H1 (cell line): ENCODE measurements around the gene CACNA1A. TPM values are rescaled to one million over a fixed set of nuclear protein-coding genes. Genes with fewer than 3 reads are reported as not detected.

Experiments
- CTCF ChIA-PET: fragments of 300-600 bp; sonication (Branson Sonifier 250); formaldehyde crosslinking; loops from one replicate; lab custom pipeline; 2021; ENCODE audit not compliant: partially characterized antibody; lab: Charles Lee
- POLR2A ChIA-PET: fragments of 300-600 bp; sonication (Branson Sonifier 250); formaldehyde crosslinking; loops from one replicate; lab custom pipeline; 2021; ENCODE audit warnings: inconsistent platforms; ENCODE audit not compliant: partially characterized antibody; lab: Charles Lee
- DNase-seq, 2 experiments: peaks; one replicate each; pipeline versions ENCODE4 v3.0.0 to v3.0.0-alpha.2; 2010 to 2022; ENCODE audit warnings: low spot score in 2 of 2, low read depth in 1 of 2, mixed read lengths in 1 of 2
- FAIRE-seq: peaks from 2 replicates; lab custom pipeline; 2011; peaks lifted over from hg19 to GRCh38; lab: Jason Lieb, UNC
- H2AFZ ChIP-seq: 2 replicates; pipeline ENCODE4 v1.8.1; 2012; ENCODE audit warnings: low read length, inconsistent platforms
- H2AK5ac ChIP-seq: 2 replicates; pipeline ENCODE4 v1.6.1; 2013; ENCODE audit warnings: low read depth, low read length
- H2BK120ac ChIP-seq: replicated peaks from 2 replicates; pipeline ENCODE3; 2013; ENCODE audit warnings: low read depth, low read length, inconsistent platforms
- H2BK12ac ChIP-seq: 2 replicates; pipeline ENCODE4 v1.6.1; 2013; ENCODE audit warnings: low read depth, low read length
- H2BK15ac ChIP-seq: 2 replicates; pipeline ENCODE4 v1.6.1; 2013; ENCODE audit warnings: low read length
- H2BK20ac ChIP-seq: 2 replicates; pipeline ENCODE4 v1.6.1; 2013; ENCODE audit warnings: low read length
- H2BK5ac ChIP-seq: 2 replicates; pipeline ENCODE4 v1.6.1; 2013; ENCODE audit warnings: low read depth, low read length
- H3K14ac ChIP-seq: 2 replicates; pipeline ENCODE4 v1.6.1; 2013; ENCODE audit warnings: inconsistent platforms; ENCODE audit not compliant: insufficient read length
- H3K18ac ChIP-seq: 2 replicates; pipeline ENCODE4 v1.6.1; 2013; ENCODE audit warnings: low read length; ENCODE audit errors: extremely low read depth
- H3K23ac ChIP-seq: 2 replicates; pipeline ENCODE4 v1.6.1; 2013; ENCODE audit warnings: inconsistent platforms; ENCODE audit not compliant: insufficient read length
- H3K23me2 ChIP-seq: 2 replicates; pipeline ENCODE4 v1.6.1; 2013; ENCODE audit warnings: low read depth, low read length
- H3K27ac ChIP-seq: 2 replicates; pipeline ENCODE4 v1.6.1; 2011; ENCODE audit warnings: low read depth, low read length, inconsistent platforms
- H3K27me3 ChIP-seq, 4 experiments: replicated peaks in 1 of 4; 1 replicate in 1 of 4; 2 replicates in 3 of 4; pipeline versions ENCODE4 v1.6.1 to v1.8.1; 2011 to 2013; ENCODE audit warnings: low read length in 3 of 4, mild to moderate bottlenecking in 3 of 4, inconsistent platforms in 2 of 4, mixed read lengths in 2 of 4, moderate library complexity in 1 of 4; ENCODE audit not compliant: control insufficient read depth in 3 of 4, insufficient read depth in 3 of 4; ENCODE audit errors: extremely low read depth in 1 of 4
- H3K36me3 ChIP-seq, 4 experiments: 2 replicates each; pipeline versions ENCODE4 v1.6.1 to v1.8.1; 2011 to 2013; ENCODE audit warnings: mild to moderate bottlenecking in 4 of 4, low read length in 3 of 4, moderate library complexity in 2 of 4, control low read depth in 1 of 4, inconsistent platforms in 1 of 4; ENCODE audit not compliant: insufficient read depth in 4 of 4, control insufficient read depth in 2 of 4
- H3K4ac ChIP-seq: replicated peaks from 2 replicates; pipeline ENCODE3; 2013; ENCODE audit warnings: low read length, low read depth, mixed read lengths, inconsistent platforms; ENCODE audit not compliant: insufficient read length
- H3K4me1 ChIP-seq, 4 experiments: replicated peaks in 1 of 4; 1 replicate in 1 of 4; 2 replicates in 3 of 4; pipeline versions ENCODE4 v1.6.1 to v1.8.1; 2011 to 2013; ENCODE audit warnings: low read length in 3 of 4, inconsistent platforms in 2 of 4, mixed read lengths in 1 of 4; ENCODE audit not compliant: insufficient read depth in 4 of 4, control insufficient read depth in 3 of 4
- H3K4me2 ChIP-seq, 2 experiments: 2 replicates each; pipeline versions ENCODE4 v1.6.1 to v1.8.1; 2011 to 2013; ENCODE audit warnings: low read depth in 2 of 2, low read length in 2 of 2, control low read depth in 1 of 2, inconsistent platforms in 1 of 2, mild to moderate bottlenecking in 1 of 2; ENCODE audit not compliant: insufficient read depth in 1 of 2
- H3K4me3 ChIP-seq, 4 experiments: fragments of 200-600, 300-600 bp in 1 of 4; sonication (generic), shearing (Covaris generic), sonication (Bioruptor Twin) in 1 of 4; 2 replicates each; pipeline versions ENCODE4 v1.5.1 to v1.8.1; 2011 to 2016; ENCODE audit warnings: low read length in 4 of 4, low read depth in 3 of 4, control low read depth in 2 of 4, inconsistent platforms in 2 of 4, mild to moderate bottlenecking in 2 of 4, mixed read lengths in 1 of 4, moderate library complexity in 1 of 4; ENCODE audit not compliant: insufficient read depth in 2 of 4; ENCODE audit errors: extremely low read depth in 1 of 4
- H3K56ac ChIP-seq: replicated peaks from 2 replicates; pipeline ENCODE3; 2013; ENCODE audit warnings: low read depth, mild to moderate bottlenecking, mixed read lengths, low read length, inconsistent platforms; ENCODE audit not compliant: insufficient read length
- H3K79me1 ChIP-seq: 2 replicates; pipeline ENCODE4 v1.6.1; 2013; ENCODE audit warnings: low read depth, low read length, control low read depth
- H3K79me2 ChIP-seq, 2 experiments: 2 replicates each; pipeline versions ENCODE4 v1.6.1 to v1.8.1; 2012 to 2013; ENCODE audit warnings: low read length in 2 of 2, mild to moderate bottlenecking in 2 of 2, inconsistent platforms in 1 of 2; ENCODE audit not compliant: insufficient read depth in 2 of 2, control insufficient read depth in 1 of 2
- H3K9ac ChIP-seq, 4 experiments: replicated peaks in 1 of 4; 1 replicate in 1 of 4; 2 replicates in 3 of 4; pipeline versions ENCODE4 v1.6.1 to v1.8.1; 2011 to 2013; ENCODE audit warnings: low read depth in 3 of 4, low read length in 3 of 4, control low read depth in 2 of 4, mild to moderate bottlenecking in 2 of 4, moderate library complexity in 2 of 4, inconsistent platforms in 1 of 4; ENCODE audit errors: extremely low read depth in 1 of 4
- H3K9me3 ChIP-seq, 2 experiments: 2 replicates each; pipeline versions ENCODE4 v1.6.1 to v1.8.1; 2012 to 2013; ENCODE audit warnings: mild to moderate bottlenecking in 2 of 2, moderate library complexity in 2 of 2, control low read depth in 1 of 2, inconsistent platforms in 1 of 2, low read depth in 1 of 2, low read length in 1 of 2, mixed read lengths in 1 of 2; ENCODE audit not compliant: insufficient read depth in 2 of 2
- H4K20me1 ChIP-seq, 2 experiments: replicated peaks in 1 of 2; 2 replicates each; pipeline versions ENCODE3 to v1.8.1; 2011 to 2013; ENCODE audit warnings: inconsistent platforms in 2 of 2, low read length in 2 of 2, mild to moderate bottlenecking in 1 of 2; ENCODE audit not compliant: insufficient read depth in 2 of 2, control insufficient read depth in 1 of 2
- H4K5ac ChIP-seq: 2 replicates; pipeline ENCODE4 v1.6.1; 2013; ENCODE audit warnings: low read length, low read depth, mixed read lengths, inconsistent platforms; ENCODE audit not compliant: insufficient read length
- H4K8ac ChIP-seq: 2 replicates; pipeline ENCODE4 v1.8.0; 2013; ENCODE audit warnings: mild to moderate bottlenecking, moderate library complexity, low read length, inconsistent platforms; ENCODE audit not compliant: insufficient read depth; ENCODE audit errors: extremely low read depth
- H4K91ac ChIP-seq: replicated peaks from 2 replicates; pipeline ENCODE3; 2013; ENCODE audit warnings: low read length, mixed read lengths, inconsistent platforms; ENCODE audit not compliant: insufficient read length
- EGR1 ChIP-seq: IDR thresholded peaks from 2 replicates; pipeline ENCODE4 v1.6.1; 2011; ENCODE audit warnings: low read depth, low read length, borderline replicate concordance
- EP300 ChIP-seq, 2 experiments: IDR thresholded peaks; 1 replicate in 1 of 2; 2 replicates in 1 of 2; pipeline ENCODE4 v1.6.1; 2011 to 2012; ENCODE audit warnings: low read depth in 2 of 2, low read length in 2 of 2, mild to moderate bottlenecking in 2 of 2, borderline replicate concordance in 1 of 2, inconsistent platforms in 1 of 2, moderate library complexity in 1 of 2
- RNF2 ChIP-seq: fragments of 200-900, 300-1000 bp; sonication (generic); IDR thresholded peaks from 2 replicates; pipeline ENCODE4 v1.7.1; 2016; ENCODE audit warnings: borderline replicate concordance, low read depth, mild to moderate bottlenecking, antibody characterized with exemption, low read length; ENCODE audit not compliant: poor library complexity, severe bottlenecking; ENCODE audit errors: missing control alignments
- RXRA ChIP-seq: IDR thresholded peaks from 2 replicates; pipeline ENCODE4 v1.6.1; 2011; ENCODE audit warnings: low read depth, mild to moderate bottlenecking, low read length, moderate library complexity; ENCODE audit not compliant: insufficient read depth
- SAP30 ChIP-seq: fragments of 300-600 bp; sonication (generic); IDR thresholded peaks from 2 replicates; pipeline ENCODE4 v1.7.1; 2012; ENCODE audit warnings: low read length, moderate library complexity, mild to moderate bottlenecking, inconsistent platforms; ENCODE audit not compliant: insufficient read depth, insufficient replicate concordance
- polyA plus RNA-seq, 7 experiments: library from polyadenylated mRNA; depleted of rRNA in 3 of 7; stranded (reverse) in 5 of 7; unstranded in 2 of 7; fragments of >200 nt in 5 of 7; fragments of 200-250 nt in 2 of 7; gene quantifications; 1 replicate in 5 of 7; 2 replicates in 1 of 7; 4 replicates in 1 of 7; pipeline versions ENCODE4 v1.2.1 to v1.2.3, GENCODE V29; 2011 to 2013; ENCODE audit warnings: missing spikeins in 2 of 7, mixed read lengths in 2 of 7
- total RNA-seq: library from RNA; stranded (reverse); fragmentation: NEBNext Ultra II Directional; extraction: Animal tissue kit (Norgen Biotek cat#: 25700); gene quantifications from 2 replicates; pipeline ENCODE4 v1.2.1, GENCODE V29; 2021

The CACNA1A gene
- total and polyA plus RNA-seq, 2 of the 8 experiments (the other 6 are each of a cell fraction or from before 2014, with no cell fraction given): 10.7 to 25.3 TPM

GRCh38 chr19:13400296-13400695 lies 106.0 kb downstream of the CACNA1A start:
- Histone ChIP-seq H4K20me1 (no peaks in the 10 kb centered on the region), H4K8ac (no peak overlapping the region), H3K27me3 (no peaks in the 10 kb centered on the region; a peak in 1 of 7 replicates), H2BK120ac (no peak overlapping the region), H3K23me2 (no peaks in the 10 kb centered on the region), H3K9ac (no peak overlapping the region), H3K36me3 (no peaks in the 10 kb centered on the region), H2BK5ac (no peak overlapping the region)
- TF ChIP-seq EP300 (IDR thresholded peaks at IDR 0.05; ENCODE audit: borderline replicate concordance in 1 of 2, low read depth in 2 of 2, low read length in 2 of 2): no peak
- TF ChIP-seq RNF2: no peak
- TF ChIP-seq EGR1: no peak
- no peak for TF ChIP-seq SAP30
- no peak for TF ChIP-seq RXRA
- TF ChIP-seq, all 59 proteins: peak for 0
- H3K4me3 ChIP-seq: no peak overlapping the region
- ChIA-PET POLR2A (interaction anchor here (0.7 kb wide), 1 partner anchor 13 kb away, joined by 3 read pairs; no protein-coding TSS in a partner anchor), CTCF (no interaction called here)
- no peak overlapping the region for H3K27ac ChIP-seq
- FAIRE-seq: no peak
- no peaks in the 10 kb centered on the region for H3K9me3 ChIP-seq
- H3K4me2 ChIP-seq: no peak overlapping the region
- no peaks in the 10 kb centered on the region for H3K79me2 ChIP-seq
- no peak overlapping the region for H3K14ac ChIP-seq
- H3K4me1 ChIP-seq: peaks cover 0 to 3% (median 1%) of the 10 kb centered on the region in 4 experiments; a peak in 3 of 7 replicates
- no peaks in the 10 kb centered on the region for H3K79me1 ChIP-seq
- DNase-seq: no peak
- H3K18ac ChIP-seq: no peak overlapping the region
- H4K91ac ChIP-seq: no peak overlapping the region
- H2AK5ac ChIP-seq: no peak overlapping the region
- no peak overlapping the region for H2BK15ac ChIP-seq
- H2BK20ac ChIP-seq: no peak overlapping the region
- H3K4ac ChIP-seq: no peak overlapping the region
- H3K23ac ChIP-seq: no peak overlapping the region
- H2BK12ac ChIP-seq: no peak overlapping the region
- H2AFZ ChIP-seq: no peak overlapping the region
- no peak overlapping the region for H4K5ac ChIP-seq
- no peak overlapping the region for H3K56ac ChIP-seq
